ENCODE results near the gene ZNF431.

- TF ChIP-seq POLR2A (IDR thresholded peaks at IDR 0.05), result no peak
- TF ChIP-seq, protein P1, sequence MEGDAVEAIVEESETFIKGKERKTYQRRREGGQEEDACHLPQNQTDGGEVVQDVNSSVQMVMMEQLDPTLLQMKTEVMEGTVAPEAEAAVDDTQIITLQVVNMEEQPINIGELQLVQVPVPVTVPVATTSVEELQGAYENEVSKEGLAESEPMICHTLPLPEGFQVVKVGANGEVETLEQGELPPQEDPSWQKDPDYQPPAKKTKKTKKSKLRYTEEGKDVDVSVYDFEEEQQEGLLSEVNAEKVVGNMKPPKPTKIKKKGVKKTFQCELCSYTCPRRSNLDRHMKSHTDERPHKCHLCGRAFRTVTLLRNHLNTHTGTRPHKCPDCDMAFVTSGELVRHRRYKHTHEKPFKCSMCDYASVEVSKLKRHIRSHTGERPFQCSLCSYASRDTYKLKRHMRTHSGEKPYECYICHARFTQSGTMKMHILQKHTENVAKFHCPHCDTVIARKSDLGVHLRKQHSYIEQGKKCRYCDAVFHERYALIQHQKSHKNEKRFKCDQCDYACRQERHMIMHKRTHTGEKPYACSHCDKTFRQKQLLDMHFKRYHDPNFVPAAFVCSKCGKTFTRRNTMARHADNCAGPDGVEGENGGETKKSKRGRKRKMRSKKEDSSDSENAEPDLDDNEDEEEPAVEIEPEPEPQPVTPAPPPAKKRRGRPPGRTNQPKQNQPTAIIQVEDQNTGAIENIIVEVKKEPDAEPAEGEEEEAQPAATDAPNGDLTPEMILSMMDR (IDR thresholded peaks at IDR 0.05), result no peak
Measured at GRCh38 chr19:21164541-21164940, 22.7 kb downstream of the ZNF431 start.
